ENCODE data around the gene HM13. TPM values are rescaled to one million over a fixed set of nuclear protein-coding genes. Genes with fewer than 3 reads are reported as not detected.

Gene HM13
- total and polyA plus RNA-seq, 2 experiments from 2014 or later, result 126 to 150 TPM

- no peaks in the 10 kb centered on the region for H3K36me3 ChIP-seq (ENCODE audit: insufficient read depth)
- H3K27me3 ChIP-seq (ENCODE audit: insufficient read depth), result peaks cover 18% of the 10 kb centered on the region
- ATAC-seq (peak; percentile 8), DNase-seq (ENCODE audit: low spot score) (peak; percentile 67)
- Mint-ChIP-seq H3K36me3 (ENCODE audit: low read depth) (no peaks in the 10 kb centered on the region), H3K4me3 (no peak overlapping the region), H3K27ac (peak overlapping the region; percentile 91), H3K9me3 (no peaks in the 10 kb centered on the region; the same call in 2 of the 3 replicates), H3K4me1 (peaks cover 57% of the 10 kb centered on the region), H3K27me3 (ENCODE audit: insufficient read depth, low read depth, poor library complexity) (peaks cover 34% of the 10 kb centered on the region)
- peak overlapping the region; percentile 45; the same call in 1 of the 2 replicates for H3K4me2 ChIP-seq
- peaks cover 52% of the 10 kb centered on the region for H3K4me1 ChIP-seq (ENCODE audit: insufficient read depth)
- H2AFZ ChIP-seq, result no peak overlapping the region
- H3K79me2 ChIP-seq (replicated peaks; ENCODE audit: insufficient read depth), result no peaks in the 10 kb centered on the region
- no peaks in the 10 kb centered on the region for H3K9me2 ChIP-seq (ENCODE audit: insufficient read depth)
- no peak overlapping the region for H3K4me3 ChIP-seq
- TF ChIP-seq POLR2AphosphoS5 (IDR thresholded peaks at IDR 0.05; ENCODE audit: low read depth) (0 out of 2 replicates have a peak, but pooled peaks have one; percentile 30), EZH2 (IDR thresholded peaks at IDR 0.05; ENCODE audit: low read depth, unreplicated experiment) (no peak)
- H3K27ac ChIP-seq (ENCODE audit: low read depth), result peak overlapping the region; percentile 20
- H4K20me1 ChIP-seq (replicated peaks; ENCODE audit: insufficient read depth), result no peaks in the 10 kb centered on the region
- peaks cover 28% of the 10 kb centered on the region for H3F3A ChIP-seq (replicated peaks; ENCODE audit: low read depth)
These were observed 76.5 kb downstream of the HM13 start for GRCh38 chr20:31590717-31591225.

DNA sequence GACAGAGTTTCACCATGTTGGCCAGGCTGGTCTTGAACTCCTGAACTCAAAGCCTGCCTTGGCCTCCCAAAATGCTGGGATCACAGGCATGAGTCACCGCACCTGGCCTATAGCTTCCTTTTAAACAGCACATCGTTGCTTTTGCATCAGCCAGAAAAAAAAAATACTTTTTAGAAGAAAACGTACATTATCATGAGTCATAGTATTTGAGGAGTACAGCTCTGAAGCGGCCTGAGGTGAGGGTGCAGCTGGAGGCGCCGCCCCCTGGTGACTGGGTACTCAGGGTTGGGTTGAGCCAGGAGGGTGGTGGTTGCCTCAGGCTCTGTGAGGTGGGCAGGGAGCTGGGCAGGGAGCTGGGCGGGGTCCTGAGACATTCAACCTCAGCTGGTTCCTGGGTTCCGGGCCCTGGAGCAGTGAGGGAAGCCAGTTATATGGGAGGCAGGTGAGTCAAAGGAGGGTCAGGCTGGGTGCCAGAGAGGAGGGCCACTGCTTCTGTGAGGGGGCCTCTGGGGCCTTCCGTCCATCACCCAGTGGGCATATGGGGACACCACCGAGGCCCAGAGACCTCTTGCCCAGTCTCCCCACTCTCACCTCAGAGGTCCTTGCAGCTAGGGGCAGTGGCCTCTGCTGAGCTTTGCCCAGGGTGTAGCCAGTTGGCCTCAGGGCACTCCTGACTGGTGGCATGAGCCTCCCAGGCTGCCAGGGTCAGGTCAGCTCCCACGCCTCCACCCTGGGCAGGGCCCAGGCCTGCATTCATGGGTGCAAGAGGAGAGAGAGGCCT, 79.2 kb downstream of the HM13 start:
- no peak overlapping the region for H3K27ac ChIP-seq (ENCODE audit: low read depth)
- no peak for ATAC-seq
- H2AFZ ChIP-seq, result no peak overlapping the region

More for the DNA sequence above, 79.2 kb downstream of the HM13 start:
- Histone ChIP-seq H4K20me1 (replicated peaks; ENCODE audit: insufficient read depth) (no peaks in the 10 kb centered on the region), H3K4me2 (no peak overlapping the region), H3K79me2 (replicated peaks; ENCODE audit: insufficient read depth) (0 out of 2 replicates have a peak, but pooled peaks cover 5% of the 10 kb centered on the region), H3K36me3 (ENCODE audit: insufficient read depth) (no peaks in the 10 kb centered on the region), H3K27me3 (ENCODE audit: insufficient read depth) (peaks cover 7% of the 10 kb centered on the region), H3K9me2 (ENCODE audit: insufficient read depth) (no peaks in the 10 kb centered on the region), H3K4me1 (ENCODE audit: insufficient read depth) (peaks cover 50% of the 10 kb centered on the region), H3K4me3 (no peak overlapping the region), H3F3A (replicated peaks; ENCODE audit: low read depth) (peaks cover 26% of the 10 kb centered on the region)
- peak overlapping the region; percentile 76; the same call in 1 of the 2 replicates for H3K27ac Mint-ChIP-seq
- no peak overlapping the region for H3K4me3 Mint-ChIP-seq
- H3K4me1 Mint-ChIP-seq, result peaks cover 46% of the 10 kb centered on the region
- peaks cover 29% of the 10 kb centered on the region for H3K27me3 Mint-ChIP-seq (ENCODE audit: insufficient read depth, low read depth, poor library complexity)
- no peaks in the 10 kb centered on the region for H3K36me3 Mint-ChIP-seq (ENCODE audit: low read depth)
- DNase-seq (ENCODE audit: low spot score), result no peak
- no peaks in the 10 kb centered on the region; the same call in 2 of the 3 replicates for H3K9me3 Mint-ChIP-seq
- no peak for TF ChIP-seq POLR2AphosphoS5 (IDR thresholded peaks at IDR 0.05; ENCODE audit: low read depth)
- peak in 1 of 2 experiments; percentile 43; a peak in 2 of 4 replicates for TF ChIP-seq CTCF (conservative IDR thresholded peaks at IDR 0.05; ENCODE audit: low read depth in 2 of 2)

All from GM23338 (cell line).